Smooth muscle cell (in vitro differentiated cells): ENCODE results near the gene ADPRM. TPM values are rescaled to one million over a fixed set of nuclear protein-coding genes. Genes with fewer than 3 reads are reported as not detected.

Experiments used
- DNase-seq: peaks from one replicate; lab custom pipeline; 2025; ENCODE audit not compliant: unreplicated experiment; lab: John Stamatoyannopoulos, UW
- H2AFZ ChIP-seq: fragments of 200-600 bp; sonication (generic); 2 replicates; pipeline ENCODE4 v1.6.0; 2016; ENCODE audit warnings: antibody characterized with exemption, low read depth, mild to moderate bottlenecking
- H3F3A ChIP-seq: fragments of 200-600 bp; sonication (generic); 2 replicates; pipeline ENCODE4 v1.6.0; 2017; ENCODE audit warnings: antibody characterized with exemption, low read depth
- H3K27ac ChIP-seq: fragments of 200-600 bp; sonication (generic); 2 replicates; pipeline ENCODE4 v1.5.1; 2016; ENCODE audit warnings: low read depth, mild to moderate bottlenecking
- H3K27me3 ChIP-seq: fragments of 200-600 bp; sonication (generic); 2 replicates; pipeline ENCODE4 v1.6.1; 2016; ENCODE audit warnings: low read depth, mild to moderate bottlenecking
- H3K36me3 ChIP-seq: fragments of 200-600 bp; sonication (generic); 2 replicates; pipeline ENCODE4 v1.5.1; 2016; ENCODE audit warnings: low read depth
- H3K4me1 ChIP-seq: fragments of 200-600 bp; sonication (generic); 2 replicates; pipeline ENCODE4 v1.5.1; 2016; ENCODE audit warnings: low read depth
- H3K4me2 ChIP-seq: fragments of 200-600 bp; sonication (generic); 2 replicates; pipeline ENCODE4 v1.6.0; 2016; ENCODE audit warnings: mild to moderate bottlenecking
- H3K4me3 ChIP-seq: fragments of 200-600 bp; sonication (generic); 2 replicates; pipeline ENCODE4 v1.5.1; 2016; ENCODE audit warnings: mild to moderate bottlenecking
- H3K79me2 ChIP-seq: fragments of 200-600 bp; sonication (generic); 2 replicates; pipeline ENCODE4 v1.6.0; 2016; ENCODE audit warnings: low read depth, mild to moderate bottlenecking
- H3K9ac ChIP-seq: fragments of 200-600 bp; sonication (generic); 2 replicates; pipeline ENCODE4 v1.6.0; 2016; ENCODE audit warnings: low read depth
- H3K9me3 ChIP-seq: fragments of 200-600 bp; sonication (generic); replicated peaks from 2 replicates; pipeline ENCODE4 v1.5.1; 2016; ENCODE audit warnings: low read depth
- H4K20me1 ChIP-seq: fragments of 200-600 bp; sonication (generic); 2 replicates; pipeline ENCODE4 v1.6.0; 2016; ENCODE audit warnings: low read depth
- WGBS: methylation state at CpG from one replicate; pipeline ENCODE4 v1.1.7; 2016; ENCODE audit warnings: low lambda C conversion rate; 5-methylcytosine and 5-hydroxymethylcytosine counted together
- polyA plus RNA-seq: library from polyadenylated mRNA; unstranded; fragments of >200 nt; fragmentation: Nextera tagmentation; extraction: Ambion mirVana; gene quantifications from 2 replicates; pipeline ENCODE4 v1.2.1, GENCODE V29; 2016
- total RNA-seq: library from RNA; depleted of rRNA; stranded (reverse); fragments of >200 nt; gene quantifications from 2 replicates; pipeline ENCODE4 v1.2.3, GENCODE V29; 2014
- TF ChIP-seq, protein P1 (sequence below): fragments of 200-600 bp; sonication (generic); IDR thresholded peaks from 2 replicates; pipeline ENCODE4 v1.5.1; 2017; ENCODE audit warnings: borderline replicate concordance, mild to moderate bottlenecking, antibody characterized with exemption; ENCODE audit not compliant: insufficient read depth, poor library complexity, severe bottlenecking

Gene ADPRM
- total and polyA plus RNA-seq, 2 experiments from 2014 or later, result 8.3 to 11.3 TPM

DNA sequence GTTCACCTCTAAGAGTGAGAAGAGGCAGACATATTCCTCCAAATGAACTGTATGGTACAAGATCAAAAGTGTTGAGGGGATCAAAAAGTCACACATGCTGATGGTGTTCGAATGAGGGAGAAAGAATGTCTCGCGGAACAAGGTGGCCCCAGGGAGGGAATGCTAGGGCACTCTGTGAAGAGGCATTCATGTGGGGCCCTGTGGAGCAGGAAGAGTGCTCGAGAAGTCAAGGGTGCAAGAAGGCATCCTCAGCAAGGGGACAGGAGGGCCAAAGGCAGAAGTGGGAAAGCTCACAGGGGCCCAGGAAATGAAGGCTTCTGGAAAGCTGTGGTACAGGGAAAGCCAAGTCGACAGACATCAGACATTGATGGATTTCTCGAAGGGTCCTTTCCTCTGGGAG, 34.2 kb upstream of the ADPRM start:
- Histone ChIP-seq H4K20me1 (no peaks in the 10 kb centered on the region), H3K27me3 (no peaks in the 10 kb centered on the region), H3K79me2 (no peaks in the 10 kb centered on the region), H2AFZ (no peak overlapping the region), H3F3A (no peaks in the 10 kb centered on the region), H3K36me3 (no peaks in the 10 kb centered on the region), H3K4me2 (no peak overlapping the region), H3K9me3 (no peaks in the 10 kb centered on the region), H3K4me1 (no peaks in the 10 kb centered on the region), H3K4me3 (no peak overlapping the region), H3K9ac (no peak overlapping the region), H3K27ac (no peak overlapping the region)
- TF ChIP-seq, protein P1, sequence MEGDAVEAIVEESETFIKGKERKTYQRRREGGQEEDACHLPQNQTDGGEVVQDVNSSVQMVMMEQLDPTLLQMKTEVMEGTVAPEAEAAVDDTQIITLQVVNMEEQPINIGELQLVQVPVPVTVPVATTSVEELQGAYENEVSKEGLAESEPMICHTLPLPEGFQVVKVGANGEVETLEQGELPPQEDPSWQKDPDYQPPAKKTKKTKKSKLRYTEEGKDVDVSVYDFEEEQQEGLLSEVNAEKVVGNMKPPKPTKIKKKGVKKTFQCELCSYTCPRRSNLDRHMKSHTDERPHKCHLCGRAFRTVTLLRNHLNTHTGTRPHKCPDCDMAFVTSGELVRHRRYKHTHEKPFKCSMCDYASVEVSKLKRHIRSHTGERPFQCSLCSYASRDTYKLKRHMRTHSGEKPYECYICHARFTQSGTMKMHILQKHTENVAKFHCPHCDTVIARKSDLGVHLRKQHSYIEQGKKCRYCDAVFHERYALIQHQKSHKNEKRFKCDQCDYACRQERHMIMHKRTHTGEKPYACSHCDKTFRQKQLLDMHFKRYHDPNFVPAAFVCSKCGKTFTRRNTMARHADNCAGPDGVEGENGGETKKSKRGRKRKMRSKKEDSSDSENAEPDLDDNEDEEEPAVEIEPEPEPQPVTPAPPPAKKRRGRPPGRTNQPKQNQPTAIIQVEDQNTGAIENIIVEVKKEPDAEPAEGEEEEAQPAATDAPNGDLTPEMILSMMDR, result no peak
- no peak for DNase-seq
- 97% methylated on average over 6 of the region's 6 CpGs for WGBS

DNA sequence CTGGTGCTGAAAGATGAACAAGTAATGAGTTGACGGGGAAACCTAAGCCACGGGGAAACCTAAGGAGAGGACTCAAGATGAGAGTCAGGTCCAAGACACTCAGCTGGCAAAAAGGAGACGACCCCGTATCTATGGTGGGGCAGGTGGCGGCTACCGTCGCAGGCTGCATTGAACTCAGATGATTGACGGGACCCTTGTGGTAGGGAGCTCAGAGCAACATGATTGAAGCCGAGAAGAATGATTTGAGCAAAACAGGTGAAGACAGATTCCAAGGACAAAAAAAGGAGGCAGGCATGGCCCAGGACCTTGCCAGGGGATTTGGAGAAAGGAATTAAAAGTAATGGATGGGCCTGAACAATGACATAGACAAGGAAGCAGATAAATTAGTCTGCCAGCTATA, 32.8 kb upstream of the ADPRM start:
- Histone ChIP-seq H3K9me3 (no peaks in the 10 kb centered on the region), H2AFZ (no peak overlapping the region), H3K79me2 (no peaks in the 10 kb centered on the region), H3K9ac (no peak overlapping the region), H3K4me3 (no peak overlapping the region), H3K4me1 (no peaks in the 10 kb centered on the region), H3K27ac (no peak overlapping the region), H4K20me1 (no peaks in the 10 kb centered on the region), H3K4me2 (no peak overlapping the region), H3K27me3 (no peaks in the 10 kb centered on the region), H3F3A (no peaks in the 10 kb centered on the region), H3K36me3 (no peaks in the 10 kb centered on the region)
- 96% methylated on average over 9 of the region's 9 CpGs for WGBS
- TF ChIP-seq, protein P1, result no peak
- DNase-seq, result no peak

DNA sequence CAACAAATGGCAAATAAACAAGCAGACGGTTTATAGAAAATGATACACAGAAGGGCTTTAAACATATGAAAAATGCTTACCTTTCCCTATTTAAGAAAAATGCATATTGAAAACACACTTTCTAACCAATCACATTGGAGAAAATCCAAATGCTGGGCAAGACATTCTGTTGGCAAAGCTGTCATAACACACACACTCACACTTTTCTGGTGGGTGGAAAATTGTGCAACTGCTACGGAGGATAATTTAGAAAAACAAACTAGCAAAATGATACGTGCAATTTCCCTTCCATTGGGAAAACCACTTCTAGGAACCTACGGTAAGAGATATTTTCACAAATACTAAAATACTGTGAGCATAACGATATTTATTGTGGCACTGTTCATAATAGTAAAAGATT, 30.5 kb upstream of the ADPRM start:
- no peaks in the 10 kb centered on the region for H3F3A ChIP-seq
- H3K27ac ChIP-seq, result no peak overlapping the region
- no peaks in the 10 kb centered on the region for H3K9me3 ChIP-seq
- H3K9ac ChIP-seq, result no peak overlapping the region
- no peak overlapping the region for H2AFZ ChIP-seq
- DNase-seq, result no peak
- no peaks in the 10 kb centered on the region for H3K4me1 ChIP-seq
- TF ChIP-seq, protein P1, result no peak
- no peaks in the 10 kb centered on the region for H3K79me2 ChIP-seq
- H4K20me1 ChIP-seq, result no peaks in the 10 kb centered on the region
- no peaks in the 10 kb centered on the region for H3K27me3 ChIP-seq
- no peak overlapping the region for H3K4me2 ChIP-seq
- WGBS, result 93% methylated on average over 5 of the region's 5 CpGs
- no peaks in the 10 kb centered on the region for H3K36me3 ChIP-seq
- H3K4me3 ChIP-seq, result no peak overlapping the region

DNA sequence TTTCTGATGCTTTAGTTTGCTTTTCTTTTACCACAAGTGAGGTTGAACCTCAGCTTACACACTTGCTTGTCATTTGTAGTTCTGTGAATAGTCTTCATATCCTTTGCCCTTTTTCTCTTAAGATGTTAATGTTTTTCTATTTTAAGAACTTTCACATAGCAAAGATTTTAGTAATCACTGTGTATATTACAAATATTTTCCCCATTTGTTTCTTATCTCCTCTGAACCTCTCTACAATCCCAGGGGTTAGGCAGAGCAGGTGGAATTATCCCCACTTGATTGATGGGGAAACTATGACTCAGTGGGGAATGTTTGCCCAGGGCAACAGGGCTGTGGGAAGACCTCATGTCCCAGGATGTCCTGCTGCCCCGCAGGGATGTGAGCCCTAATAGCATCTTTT, 28.6 kb upstream of the ADPRM start:
- H3K4me3 ChIP-seq, result no peak overlapping the region
- H2AFZ ChIP-seq, result no peak overlapping the region
- H3K4me1 ChIP-seq, result no peaks in the 10 kb centered on the region
- H3K9me3 ChIP-seq, result no peaks in the 10 kb centered on the region
- 87% methylated on average over 1 of the region's 1 CpG for WGBS
- no peaks in the 10 kb centered on the region for H3F3A ChIP-seq
- no peaks in the 10 kb centered on the region for H3K79me2 ChIP-seq
- no peak for DNase-seq
- H3K27ac ChIP-seq, result no peak overlapping the region
- H3K4me2 ChIP-seq, result no peak overlapping the region
- H4K20me1 ChIP-seq, result no peaks in the 10 kb centered on the region
- H3K36me3 ChIP-seq, result no peaks in the 10 kb centered on the region
- TF ChIP-seq, protein P1, result no peak
- H3K27me3 ChIP-seq, result no peaks in the 10 kb centered on the region
- no peak overlapping the region for H3K9ac ChIP-seq
